ENCODE results near the gene SLC9A6. TPM values are rescaled to one million over a fixed set of nuclear protein-coding genes. Genes with fewer than 3 reads are reported as not detected.

The SLC9A6 gene
- total and polyA plus RNA-seq, 2 of the 8 experiments (the other 6 are each of a cell fraction or from before 2014, with no cell fraction given) = 8.0 to 14.1 TPM

DNA sequence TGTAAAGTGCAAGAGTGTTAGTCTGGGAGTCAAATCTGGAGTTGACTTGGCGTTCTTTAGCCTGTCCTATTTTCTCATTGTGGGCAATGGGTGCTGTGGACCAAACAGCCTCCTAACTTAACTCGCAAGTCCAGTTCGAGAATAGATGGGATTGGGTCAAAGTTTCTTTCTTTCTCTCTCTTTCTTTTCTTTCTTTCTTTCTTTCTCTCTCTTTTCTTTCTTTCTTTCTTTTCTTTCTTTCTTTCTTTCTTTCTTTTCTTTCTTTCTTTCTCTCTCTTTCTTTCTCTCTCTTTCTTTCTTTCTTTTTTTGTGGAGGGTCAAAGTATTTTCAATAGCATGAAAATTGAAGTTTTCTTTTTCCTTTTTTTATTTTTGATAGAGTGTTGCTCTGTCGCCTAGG is 3.0 kb downstream of the SLC9A6 start:
- no peak overlapping the region for H3K18ac ChIP-seq (ENCODE audit: extremely low read depth, low read length)
- H3K27ac ChIP-seq (ENCODE audit: low read depth, low read length) = no peak overlapping the region
- H3K4me1 ChIP-seq (replicated peaks in 1 of 4; ENCODE audit: control insufficient read depth in 3 of 4, insufficient read depth in 4 of 4, low read length in 3 of 4) = no peaks in the 10 kb centered on the region
- no peak overlapping the region for H2BK15ac ChIP-seq (ENCODE audit: low read length)
- H3K36me3 ChIP-seq (ENCODE audit: control insufficient read depth in 2 of 4, insufficient read depth in 4 of 4, low read length in 3 of 4) = no peaks in the 10 kb centered on the region
- H2AK5ac ChIP-seq (ENCODE audit: low read depth, low read length) = no peak overlapping the region
- no peaks in the 10 kb centered on the region for H4K20me1 ChIP-seq (replicated peaks in 1 of 2; ENCODE audit: control insufficient read depth in 1 of 2, insufficient read depth in 2 of 2, low read length in 2 of 2)
- H3K23ac ChIP-seq (ENCODE audit: insufficient read length) = no peak overlapping the region
- no peak overlapping the region for H2BK120ac ChIP-seq (replicated peaks; ENCODE audit: low read depth, low read length)
- H3K9ac ChIP-seq (replicated peaks in 1 of 4; ENCODE audit: extremely low read depth in 1 of 4, low read depth in 3 of 4, low read length in 3 of 4) = no peak overlapping the region
- H2BK5ac ChIP-seq (ENCODE audit: low read depth, low read length) = no peak overlapping the region
- no peak overlapping the region for H4K5ac ChIP-seq (ENCODE audit: insufficient read length, low read depth, low read length)
- H3K4ac ChIP-seq (replicated peaks; ENCODE audit: insufficient read length, low read depth, low read length) = no peak overlapping the region
- H3K27me3 ChIP-seq (replicated peaks in 1 of 4; ENCODE audit: control insufficient read depth in 3 of 4, extremely low read depth in 1 of 4, insufficient read depth in 3 of 4, low read length in 3 of 4) = no peaks in the 10 kb centered on the region
- no peak overlapping the region for H4K8ac ChIP-seq (ENCODE audit: extremely low read depth, insufficient read depth, low read length)
- H2AFZ ChIP-seq (ENCODE audit: low read length) = no peak overlapping the region
- H3K14ac ChIP-seq (ENCODE audit: insufficient read length) = no peak overlapping the region
- ChIA-PET CTCF (ENCODE audit: partially characterized antibody) (interaction anchor here (1.0 kb wide), 1 partner anchor 22 kb away, joined by 5 read pairs; no protein-coding TSS in a partner anchor), POLR2A (ENCODE audit: partially characterized antibody) (no interaction called here)
- H3K56ac ChIP-seq (replicated peaks; ENCODE audit: insufficient read length, low read depth, low read length) = no peak overlapping the region
- no peak for FAIRE-seq
- 81% methylated on average over 4 of the region's 4 CpGs; no CpG with 5 or more reads in 1 of the 2 experiments for WGBS, 2 experiments (ENCODE audit: extremely low coverage in 1 of 2, insufficient coverage in 1 of 2, insufficient read length in 1 of 2, insufficient replicate concordance in 2 of 2, low coverage in 1 of 2, low lambda C conversion rate in 2 of 2, missing lambda C conversion rate in 1 of 2)
- H3K4me3 ChIP-seq (ENCODE audit: extremely low read depth in 1 of 4, insufficient read depth in 2 of 4, low read depth in 3 of 4, low read length in 4 of 4) = no peak overlapping the region
- H4K91ac ChIP-seq (replicated peaks; ENCODE audit: insufficient read length, low read length) = no peak overlapping the region
- H3K79me1 ChIP-seq (ENCODE audit: low read depth, low read length) = no peaks in the 10 kb centered on the region; the same call in 1 of the 2 replicates
- peaks cover 0 to 54% of the 10 kb centered on the region in 2 experiments; a peak in 2 of 4 replicates for H3K79me2 ChIP-seq (ENCODE audit: control insufficient read depth in 1 of 2, insufficient read depth in 2 of 2, low read length in 2 of 2)
- H3K9me3 ChIP-seq (ENCODE audit: insufficient read depth in 2 of 2, low read depth in 1 of 2, low read length in 1 of 2) = no peaks in the 10 kb centered on the region
- peaks cover 2% of the 10 kb centered on the region; the same call in 1 of the 2 replicates for H3K23me2 ChIP-seq (ENCODE audit: low read depth, low read length)
- H2BK12ac ChIP-seq (ENCODE audit: low read depth, low read length) = no peak overlapping the region
- no peak overlapping the region for H3K4me2 ChIP-seq (ENCODE audit: insufficient read depth in 1 of 2, low read depth in 2 of 2, low read length in 2 of 2)
- H2BK20ac ChIP-seq (ENCODE audit: low read length) = no peak overlapping the region
- no peak for DNase-seq (ENCODE audit: low read depth in 1 of 2, low spot score in 2 of 2)
- TF ChIP-seq JUND (IDR thresholded peaks at IDR 0.05; ENCODE audit: low read length) = no peak
- TF ChIP-seq RAD21 (IDR thresholded peaks at IDR 0.05 in 1 of 2, conservative IDR thresholded peaks at IDR 0.05 in 1 of 2; ENCODE audit: low read depth in 2 of 2, low read length in 2 of 2) = no peak
- TF ChIP-seq CHD2 (IDR thresholded peaks at IDR 0.05; ENCODE audit: low read length) = no peak
- TF ChIP-seq MAFK (IDR thresholded peaks at IDR 0.05; ENCODE audit: low read depth, low read length) = no peak
- TF ChIP-seq SIN3A (conservative IDR thresholded peaks at IDR 0.05 in 1 of 2, IDR thresholded peaks at IDR 0.05 in 1 of 2; ENCODE audit: low read depth in 1 of 2, low read length in 2 of 2) = no peak
- no peak for TF ChIP-seq RNF2 (IDR thresholded peaks at IDR 0.05; ENCODE audit: borderline replicate concordance, low read depth, low read length, missing control alignments, poor library complexity, severe bottlenecking)
- TF ChIP-seq HDAC2 (IDR thresholded peaks at IDR 0.05; ENCODE audit: borderline replicate concordance in 1 of 2, low read depth in 2 of 2, low read length in 2 of 2) = no peak
- TF ChIP-seq BRCA1 (IDR thresholded peaks at IDR 0.05; ENCODE audit: low read depth, low read length) = no peak
- TF ChIP-seq, protein P1, sequence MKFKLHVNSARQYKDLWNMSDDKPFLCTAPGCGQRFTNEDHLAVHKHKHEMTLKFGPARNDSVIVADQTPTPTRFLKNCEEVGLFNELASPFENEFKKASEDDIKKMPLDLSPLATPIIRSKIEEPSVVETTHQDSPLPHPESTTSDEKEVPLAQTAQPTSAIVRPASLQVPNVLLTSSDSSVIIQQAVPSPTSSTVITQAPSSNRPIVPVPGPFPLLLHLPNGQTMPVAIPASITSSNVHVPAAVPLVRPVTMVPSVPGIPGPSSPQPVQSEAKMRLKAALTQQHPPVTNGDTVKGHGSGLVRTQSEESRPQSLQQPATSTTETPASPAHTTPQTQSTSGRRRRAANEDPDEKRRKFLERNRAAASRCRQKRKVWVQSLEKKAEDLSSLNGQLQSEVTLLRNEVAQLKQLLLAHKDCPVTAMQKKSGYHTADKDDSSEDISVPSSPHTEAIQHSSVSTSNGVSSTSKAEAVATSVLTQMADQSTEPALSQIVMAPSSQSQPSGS (IDR thresholded peaks at IDR 0.05; ENCODE audit: low read length) = no peak
- no peak for TF ChIP-seq ATF3 (IDR thresholded peaks at IDR 0.05; ENCODE audit: insufficient read depth, low read depth, low read length)
